GM12878 (cell line): ENCODE results near the gene RBPJ. TPM values are rescaled to one million over a fixed set of nuclear protein-coding genes. Genes with fewer than 3 reads are reported as not detected.

Experiments used
- ATAC-seq: fragments of 200-7000 bp; cut with Tn5 transposase; 3 replicates; pipeline ENCODE4 v1.9.1; 2020; ENCODE audit warnings: mild to moderate bottlenecking, moderate library complexity
- BruUV-seq: library from RNA; stranded (reverse); fragments of 400-500 nt; replicated peaks from 2 replicates; lab custom pipeline; 2021; lab: Mats Ljungman, UMichigan
- CTCF ChIA-PET: fragments of 300-600 bp; sonication (Branson Sonifier 250); formaldehyde crosslinking; extraction: SDS; loops from one replicate; lab custom pipeline; 2021; ENCODE audit warnings: inconsistent platforms; lab: Yijun Ruan, JAX
- POLR2A ChIA-PET: fragments of 350-600 bp; formaldehyde crosslinking; extraction: SDS; loops from one replicate; lab custom pipeline; 2021; ENCODE audit warnings: inconsistent platforms; lab: Charles Lee
- RAD21 ChIA-PET: fragments of 300-600 bp; sonication (Branson Sonifier 250); formaldehyde crosslinking; loops from one replicate; lab custom pipeline; 2023; ENCODE audit warnings: antibody characterized with exemption; ENCODE audit not compliant: unreplicated experiment; lab: Charles Lee
- SMC1A ChIA-PET: fragments of 300-600 bp; sonication (Branson Sonifier 250); formaldehyde crosslinking; loops from one replicate; lab custom pipeline; 2023; ENCODE audit not compliant: unreplicated experiment, uncharacterized antibody; lab: Charles Lee
- DNase-seq: peaks from one replicate; pipeline ENCODE4 v3.0.0-alpha.2; 2011; ENCODE audit warnings: low read depth, low spot score
- FAIRE-seq: peaks from 3 replicates; lab custom pipeline; 2011; peaks lifted over from hg19 to GRCh38; lab: Jason Lieb, UNC
- H2AFZ ChIP-seq: 2 replicates; pipeline ENCODE4 v1.6.0; 2011; ENCODE audit warnings: low read depth, low read length, control low read depth; ENCODE audit not compliant: control insufficient read depth
- H3K27ac ChIP-seq: 2 replicates; pipeline ENCODE4 v1.5.1; 2011; ENCODE audit warnings: control low read depth; ENCODE audit not compliant: control insufficient read depth, insufficient read depth
- H3K27me3 ChIP-seq, 2 experiments: replicated peaks in 1 of 2; 2 replicates each; pipeline versions ENCODE4 v1.6.0 to v1.6.1; 2011; ENCODE audit warnings: low read length in 1 of 2; ENCODE audit not compliant: control insufficient read depth in 2 of 2, insufficient read depth in 2 of 2
- H3K36me3 ChIP-seq, 2 experiments: 2 replicates each; pipeline ENCODE4 v1.5.1; 2011; ENCODE audit warnings: low read length in 1 of 2; ENCODE audit not compliant: control insufficient read depth in 2 of 2, insufficient read depth in 2 of 2
- H3K4me1 ChIP-seq: 2 replicates; pipeline ENCODE4 v1.6.1; 2011; ENCODE audit warnings: mild to moderate bottlenecking, low read length, moderate library complexity, mixed read lengths; ENCODE audit not compliant: control insufficient read depth, insufficient read depth
- H3K4me2 ChIP-seq: 2 replicates; pipeline ENCODE4 v1.6.0; 2011; ENCODE audit warnings: control low read depth; ENCODE audit not compliant: control insufficient read depth, insufficient read depth
- H3K4me3 ChIP-seq: fragments of 200-600 bp; sonication (generic); 2 replicates; pipeline ENCODE4 v1.5.1; 2016
- H3K79me2 ChIP-seq: 2 replicates; pipeline ENCODE4 v1.6.0; 2011; ENCODE audit warnings: low read length; ENCODE audit not compliant: control insufficient read depth, insufficient read depth
- H3K9ac ChIP-seq: 2 replicates; pipeline ENCODE4 v1.8.0; 2011; ENCODE audit warnings: low read length, control low read depth, mixed read lengths; ENCODE audit not compliant: control insufficient read depth, insufficient read depth
- H3K9me3 ChIP-seq: replicated peaks from 3 replicates; pipeline ENCODE4 v1.5.1; 2011; ENCODE audit warnings: mild to moderate bottlenecking, low read length; ENCODE audit not compliant: control insufficient read depth, insufficient read depth
- H4K20me1 ChIP-seq: 2 replicates; pipeline ENCODE4 v1.6.0; 2011; ENCODE audit not compliant: control insufficient read depth, insufficient read depth
- ATF2 ChIP-seq: IDR thresholded peaks from 2 replicates; pipeline ENCODE4 v1.6.1; 2012; ENCODE audit warnings: low read length, inconsistent platforms
- BACH1 ChIP-seq: fragments of 450-650 bp; IDR thresholded peaks from 2 replicates; pipeline ENCODE4 v1.6.1; 2017; ENCODE audit warnings: mild to moderate bottlenecking, borderline replicate concordance
- BCL11A ChIP-seq: IDR thresholded peaks from 2 replicates; pipeline ENCODE4 v1.6.1; 2011; ENCODE audit warnings: low read depth, low read length
- BCLAF1 ChIP-seq: fragments of 450-650 bp; IDR thresholded peaks from 2 replicates; pipeline ENCODE4 v1.6.1; 2017; ENCODE audit warnings: antibody characterized with exemption, mild to moderate bottlenecking, moderate library complexity
- BRCA1 ChIP-seq: IDR thresholded peaks from 2 replicates; pipeline ENCODE4 v1.6.1; 2011; ENCODE audit warnings: low read depth, low read length, improper control_type of control experiment
- GABPA ChIP-seq: IDR thresholded peaks from 2 replicates; pipeline ENCODE4 v1.6.1; 2014; ENCODE audit warnings: antibody characterized with exemption, low read depth, mild to moderate bottlenecking, inconsistent platforms
- GATAD2B ChIP-seq: fragments of 450-650 bp; conservative IDR thresholded peaks from 2 replicates; pipeline ENCODE4 v1.6.1; 2017; ENCODE audit warnings: low read depth, mild to moderate bottlenecking, moderate library complexity
- NFIC ChIP-seq: IDR thresholded peaks from 2 replicates; pipeline ENCODE4 v1.6.1; 2012; ENCODE audit warnings: low read depth, mild to moderate bottlenecking, inconsistent platforms, low read length, moderate library complexity
- PRDM15 ChIP-seq: fragments of 450-650 bp; formaldehyde crosslinking; IDR thresholded peaks from 2 replicates; pipeline ENCODE4 v1.4.0; 2020; ENCODE audit warnings: mild to moderate bottlenecking, moderate library complexity
- RBBP5 ChIP-seq: fragments of 200-600 bp; sonication (generic); conservative IDR thresholded peaks from 2 replicates; pipeline ENCODE4 v1.6.1; 2016
- RELA ChIP-seq: fragments of 450-650 bp; IDR thresholded peaks from 2 replicates; pipeline ENCODE4 v1.8.0; 2014; ENCODE audit warnings: borderline replicate concordance; ENCODE audit not compliant: partially characterized antibody
- RUNX3 ChIP-seq: IDR thresholded peaks from 2 replicates; pipeline ENCODE4 v1.6.1; 2012; ENCODE audit warnings: low read length, inconsistent platforms
- SIN3A ChIP-seq: IDR thresholded peaks from 2 replicates; pipeline ENCODE4 v1.6.1; 2012; ENCODE audit warnings: low read depth, low read length, improper control_type of control experiment
- WGBS: methylation state at CpG from one replicate; pipeline ENCODE4 v1.1.6; 2016; ENCODE audit warnings: low lambda C conversion rate; ENCODE audit not compliant: insufficient replicate concordance, insufficient coverage; ENCODE audit errors: missing lambda C conversion rate; 5-methylcytosine and 5-hydroxymethylcytosine counted together
- in situ Hi-C: fragments of 300-500 bp; cut with MboI; formaldehyde crosslinking; loops from 9 replicates; pipeline ENCODE4 v1.14.3; 2018; ENCODE audit warnings: mixed read lengths
- intact Hi-C: fragments of 100-400 bp; cut with micrococcal nuclease; formaldehyde crosslinking; loops from one replicate; pipeline ENCODE4 v1.14.2; 2022; ENCODE audit not compliant: unreplicated experiment
- polyA plus RNA-seq, 11 experiments: library from polyadenylated mRNA; depleted of rRNA in 4 of 11; unstranded in 6 of 11; stranded (reverse) in 5 of 11; fragments of >200 nt; fragmentation: Nextera tagmentation in 4 of 11; fragmentation: Illumina TruSeq in 1 of 11; extraction: Ambion mirVana in 4 of 11; extraction: Trizol in 1 of 11; gene quantifications; 1 replicate in 1 of 11; 2 replicates in 10 of 11; pipeline versions ENCODE4 v1.2.1 to v1.2.3, GENCODE V29; 2011 to 2016; ENCODE audit warnings: inconsistent platforms in 2 of 11, missing spikeins in 2 of 11, low read depth in 1 of 11
- total RNA-seq, 4 experiments: library from RNA; depleted of rRNA in 3 of 4; stranded (reverse); fragments of >200 nt in 3 of 4; fragmentation: Illumina TruSeq in 1 of 4; extraction: Trizol in 1 of 4; gene quantifications; 2 replicates each; pipeline versions ENCODE4 v1.2.1 to v1.2.3, GENCODE V29; 2013 to 2021

The RBPJ gene
- total and polyA plus RNA-seq, 10 of the 15 experiments (the other 5 are each of a cell fraction or from before 2014, with no cell fraction given) = 24.5 to 87.6 (median 41.6) TPM

- TF ChIP-seq RBBP5 (no peak), BACH1 (no peak), BCLAF1 (no peak), NFIC (peak; percentile 79), GATAD2B (no peak), RUNX3 (peak; percentile 73; the same call in 1 of the 2 replicates), BCL11A (peak; percentile 45; the same call in 1 of the 2 replicates), BRCA1 (no peak)
Observed at GRCh38 chr4:26288355-26288909, 32.4 kb upstream of the RBPJ start (continued).

- H3K27ac ChIP-seq = no peak overlapping the region
- no peak overlapping the region for H2AFZ ChIP-seq
- 70% methylated on average over 4 of the region's 4 CpGs for WGBS
- ChIA-PET POLR2A (interaction anchor here (0.6 kb wide), 1 partner anchor 177 kb away, joined by 10 read pairs; no protein-coding TSS in a partner anchor), RAD21 (interaction anchor here (0.9 to 2.1 kb wide), 5 partner anchors 10 to 207 kb away, joined by 3 to 11 read pairs (median 3); no protein-coding TSS in a partner anchor), CTCF (interaction anchor here (0.6 kb wide), 1 partner anchor 53 kb away, joined by 4 read pairs; no protein-coding TSS in a partner anchor), SMC1A (interaction anchor here (0.6 to 1.7 kb wide), 7 partner anchors 8 to 780 kb away, joined by 3 to 8 read pairs (median 4); no protein-coding TSS in a partner anchor)
- no peaks in the 10 kb centered on the region for H3K79me2 ChIP-seq
- no peak for FAIRE-seq
- DNase-seq = no peak
- H3K36me3 ChIP-seq = no peaks in the 10 kb centered on the region
- intact Hi-C loops (no loop called here), in situ Hi-C loops (no loop called here)
- H3K9ac ChIP-seq = no peak overlapping the region
- H3K4me2 ChIP-seq = no peak overlapping the region
- H3K9me3 ChIP-seq = no peaks in the 10 kb centered on the region
- H3K27me3 ChIP-seq = no peaks in the 10 kb centered on the region
- no TSS peak for BruUV-seq
- peaks cover 15% of the 10 kb centered on the region for H3K4me1 ChIP-seq
- no peak for ATAC-seq
- no peaks in the 10 kb centered on the region for H4K20me1 ChIP-seq
- H3K4me3 ChIP-seq = no peak overlapping the region
- TF ChIP-seq RELA = no peak
- TF ChIP-seq GABPA = no peak
- no peak for TF ChIP-seq PRDM15 (CRISPR knock-in tag)
- no peak for TF ChIP-seq ATF2
- TF ChIP-seq SIN3A = no peak
Observed at GRCh38 chr4:26289401-26289800, 31.4 kb upstream of the RBPJ start.
